ENCODE data around the gene NPLOC4.

Gene NPLOC4

GRCh38 chr17:81616877-81617276 is 20.0 kb downstream of the NPLOC4 start:
- no peak overlapping the region for H3K4me3 Mint-ChIP-seq
- peaks cover 31% of the 10 kb centered on the region for H3K4me1 Mint-ChIP-seq
- no peak overlapping the region for H3K27ac Mint-ChIP-seq
- peaks cover 7% of the 10 kb centered on the region for H3K36me3 Mint-ChIP-seq
- no peaks in the 10 kb centered on the region for H3K27me3 Mint-ChIP-seq
- no peaks in the 10 kb centered on the region for H3K9me3 Mint-ChIP-seq

- Mint-ChIP-seq H3K4me3 (no peak overlapping the region), H3K9me3 (no peaks in the 10 kb centered on the region), H3K27ac (no peak overlapping the region), H3K27me3 (no peaks in the 10 kb centered on the region), H3K36me3 (peaks cover 5% of the 10 kb centered on the region), H3K4me1 (peaks cover 31% of the 10 kb centered on the region)
Observed at GRCh38 chr17:81615401-81615930, 21.4 kb downstream of the NPLOC4 start.

GRCh38 chr17:81612172-81612970 is 24.5 kb downstream of the NPLOC4 start:
- H3K27me3 Mint-ChIP-seq = no peaks in the 10 kb centered on the region

GRCh38 chr17:81609541-81610311 is 27.2 kb downstream of the NPLOC4 start:
- no peak overlapping the region for H3K27ac Mint-ChIP-seq
- H3K4me3 Mint-ChIP-seq = no peak overlapping the region
- H3K36me3 Mint-ChIP-seq = peaks cover 7% of the 10 kb centered on the region
- H3K9me3 Mint-ChIP-seq = no peaks in the 10 kb centered on the region
- no peaks in the 10 kb centered on the region for H3K27me3 Mint-ChIP-seq
- H3K4me1 Mint-ChIP-seq = peaks cover 14% of the 10 kb centered on the region

More at GRCh38 chr17:81612172-81612970, 24.5 kb downstream of the NPLOC4 start:
- no peak overlapping the region for H3K4me3 Mint-ChIP-seq
- no peaks in the 10 kb centered on the region for H3K9me3 Mint-ChIP-seq
- H3K36me3 Mint-ChIP-seq = peaks cover 2% of the 10 kb centered on the region
- no peak overlapping the region for H3K27ac Mint-ChIP-seq
- peaks cover 31% of the 10 kb centered on the region for H3K4me1 Mint-ChIP-seq

- Mint-ChIP-seq H3K4me1 (peaks cover 3% of the 10 kb centered on the region), H3K27me3 (no peaks in the 10 kb centered on the region), H3K36me3 (peaks cover 8% of the 10 kb centered on the region), H3K27ac (peak overlapping the region; percentile 51), H3K9me3 (no peaks in the 10 kb centered on the region), H3K4me3 (no peak overlapping the region)
Observed at GRCh38 chr17:81608605-81609004, 28.3 kb downstream of the NPLOC4 start.

GRCh38 chr17:81608082-81608481 is 28.8 kb downstream of the NPLOC4 start:
- no peak overlapping the region for H3K4me3 Mint-ChIP-seq
- peaks cover 8% of the 10 kb centered on the region for H3K36me3 Mint-ChIP-seq
- H3K27me3 Mint-ChIP-seq = no peaks in the 10 kb centered on the region
- no peak overlapping the region for H3K27ac Mint-ChIP-seq
- no peaks in the 10 kb centered on the region for H3K9me3 Mint-ChIP-seq
- no peaks in the 10 kb centered on the region for H3K4me1 Mint-ChIP-seq

- Mint-ChIP-seq H3K9me3 (no peaks in the 10 kb centered on the region), H3K4me3 (no peak overlapping the region), H3K36me3 (peaks cover 7% of the 10 kb centered on the region), H3K27me3 (no peaks in the 10 kb centered on the region), H3K27ac (no peak overlapping the region), H3K4me1 (no peaks in the 10 kb centered on the region)
Observed at GRCh38 chr17:81607431-81607830, 29.5 kb downstream of the NPLOC4 start.

GRCh38 chr17:81603846-81604610 is 32.9 kb downstream of the NPLOC4 start:
- H3K4me3 Mint-ChIP-seq = no peak overlapping the region
- no peaks in the 10 kb centered on the region for H3K9me3 Mint-ChIP-seq
- H3K27ac Mint-ChIP-seq = no peak overlapping the region
- H3K27me3 Mint-ChIP-seq = no peaks in the 10 kb centered on the region
- H3K4me1 Mint-ChIP-seq = peaks cover 6% of the 10 kb centered on the region
- peaks cover 13% of the 10 kb centered on the region for H3K36me3 Mint-ChIP-seq

- no peaks in the 10 kb centered on the region for H3K9me3 Mint-ChIP-seq
- peaks cover 15% of the 10 kb centered on the region for H3K36me3 Mint-ChIP-seq
- no peaks in the 10 kb centered on the region for H3K27me3 Mint-ChIP-seq
- peaks cover 6% of the 10 kb centered on the region for H3K4me1 Mint-ChIP-seq
- H3K27ac Mint-ChIP-seq = peak overlapping the region; percentile 41
- no peak overlapping the region for H3K4me3 Mint-ChIP-seq
Observed at GRCh38 chr17:81601525-81602120, 35.3 kb downstream of the NPLOC4 start.

GRCh38 chr17:81599719-81600486 is 37.0 kb downstream of the NPLOC4 start:
- Mint-ChIP-seq H3K27ac (no peak overlapping the region), H3K4me1 (peaks cover 6% of the 10 kb centered on the region), H3K9me3 (no peaks in the 10 kb centered on the region), H3K27me3 (no peaks in the 10 kb centered on the region), H3K4me3 (no peak overlapping the region), H3K36me3 (peaks cover 11% of the 10 kb centered on the region)

GRCh38 chr17:81593105-81593871 is 43.6 kb downstream of the NPLOC4 start:
- Mint-ChIP-seq H3K27ac (no peak overlapping the region), H3K4me1 (no peaks in the 10 kb centered on the region), H3K4me3 (no peak overlapping the region), H3K27me3 (no peaks in the 10 kb centered on the region), H3K9me3 (no peaks in the 10 kb centered on the region), H3K36me3 (peaks cover 10% of the 10 kb centered on the region)

- no peaks in the 10 kb centered on the region for H3K9me3 Mint-ChIP-seq
- H3K4me1 Mint-ChIP-seq = no peaks in the 10 kb centered on the region
- H3K36me3 Mint-ChIP-seq = peaks cover 10% of the 10 kb centered on the region
- H3K4me3 Mint-ChIP-seq = no peak overlapping the region
- H3K27ac Mint-ChIP-seq = no peak overlapping the region
- H3K27me3 Mint-ChIP-seq = no peaks in the 10 kb centered on the region
Observed at GRCh38 chr17:81591971-81592370, 44.9 kb downstream of the NPLOC4 start.

- Mint-ChIP-seq H3K9me3 (no peaks in the 10 kb centered on the region), H3K27ac (no peak overlapping the region), H3K27me3 (no peaks in the 10 kb centered on the region), H3K4me3 (no peak overlapping the region), H3K4me1 (no peaks in the 10 kb centered on the region), H3K36me3 (peaks cover 19% of the 10 kb centered on the region)
Observed at GRCh38 chr17:81590121-81590520, 46.8 kb downstream of the NPLOC4 start.

- Mint-ChIP-seq H3K4me1 (no peaks in the 10 kb centered on the region), H3K4me3 (no peak overlapping the region), H3K36me3 (peaks cover 19% of the 10 kb centered on the region), H3K27ac (no peak overlapping the region), H3K27me3 (no peaks in the 10 kb centered on the region), H3K9me3 (no peaks in the 10 kb centered on the region)
Observed at GRCh38 chr17:81589612-81590011, 47.3 kb downstream of the NPLOC4 start.

All from activated naive CD4-positive, alpha-beta T cell treated with anti-CD3 and anti-CD28 coated beads, Interleukin-2, amount 50 U/mL, for 24 hours (primary cell).